ENCODE measurements around the gene FBXO5. TPM values are rescaled to one million over a fixed set of nuclear protein-coding genes. Genes with fewer than 3 reads are reported as not detected.
"Not testable (repeated sequence)": the region's sequence is repeated elsewhere in the genome, so short reads cannot be mapped to it uniquely, and the experiment has no call there.

The FBXO5 gene
- total RNA-seq, 1 experiment from 2014 or later = 8.5 TPM

- DNase-seq (ENCODE audit: low spot score) = no peak
Measured at GRCh38 chr6:152993847-152994246, 11.0 kb upstream of the FBXO5 start.

- DNase-seq (ENCODE audit: low spot score) = peak; percentile 39
Measured at GRCh38 chr6:152993431-152993830, 10.6 kb upstream of the FBXO5 start.

GRCh38 chr6:152986978-152987377, 4.1 kb upstream of the FBXO5 start:
- no peak for DNase-seq (ENCODE audit: low spot score)

- DNase-seq (ENCODE audit: low spot score) = not testable (repeated sequence)
Measured at GRCh38 chr6:152985300-152985699, 2.5 kb upstream of the FBXO5 start.

GRCh38 chr6:152984513-152984872, 1.7 kb upstream of the FBXO5 start:
- no peak for DNase-seq (ENCODE audit: low spot score)

GRCh38 chr6:152983637-152984512, 1.0 kb upstream of the FBXO5 start:
- peak; percentile 44 for DNase-seq (ENCODE audit: low spot score)

- peak; percentile 22 for DNase-seq (ENCODE audit: low spot score)
Measured at GRCh38 chr6:152981989-152982903, 595 bp downstream of the FBXO5 start.

- DNase-seq (ENCODE audit: low spot score) = no peak
Measured at GRCh38 chr6:152981219-152981618, 1.6 kb downstream of the FBXO5 start.

- DNase-seq (ENCODE audit: low spot score) = no peak
Measured at GRCh38 chr6:152980656-152981055, 2.2 kb downstream of the FBXO5 start.

GRCh38 chr6:152979116-152979515, 3.7 kb downstream of the FBXO5 start:
- DNase-seq (ENCODE audit: low spot score) = no peak

- DNase-seq (ENCODE audit: low spot score) = no peak
Measured at GRCh38 chr6:152978058-152978457, 4.8 kb downstream of the FBXO5 start.

GRCh38 chr6:152977556-152977955, 5.3 kb downstream of the FBXO5 start:
- no peak for DNase-seq (ENCODE audit: low spot score)

GRCh38 chr6:152976749-152977148, 6.1 kb downstream of the FBXO5 start:
- no peak for DNase-seq (ENCODE audit: low spot score)

- no peak for DNase-seq (ENCODE audit: low spot score)
Measured at GRCh38 chr6:152975204-152975915, 7.5 kb downstream of the FBXO5 start.

GRCh38 chr6:152973916-152974315, 8.9 kb downstream of the FBXO5 start:
- no peak for DNase-seq (ENCODE audit: low spot score)

GRCh38 chr6:152969688-152970418, 13.0 kb downstream of the FBXO5 start:
- no peak for DNase-seq (ENCODE audit: low spot score)

- not testable (repeated sequence) for DNase-seq (ENCODE audit: low spot score)
Measured at GRCh38 chr6:152966168-152966894, 16.5 kb downstream of the FBXO5 start.

GRCh38 chr6:152959333-152959732, 23.5 kb downstream of the FBXO5 start:
- no peak for DNase-seq (ENCODE audit: low spot score)

GRCh38 chr6:152957796-152958195, 25.0 kb downstream of the FBXO5 start:
- DNase-seq (ENCODE audit: low spot score) = no peak

GRCh38 chr6:152954443-152954842, 28.4 kb downstream of the FBXO5 start:
- DNase-seq (ENCODE audit: low spot score) = no peak

Measured in HT-29 (cell line).